Transverse colon (tissue), 4 donors: ENCODE measurements around the gene SPACA6. TPM values are rescaled to one million over a fixed set of nuclear protein-coding genes. Genes with fewer than 3 reads are reported as not detected.

ENCODE experiments used
- DNase-seq: peaks from one replicate; pipeline ENCODE4 v3.0.0-alpha.2; 2019
- H3K27ac ChIP-seq, 4 donors: fragments of 200-600 bp; sonication (generic); 2 replicates each; pipeline ENCODE4 v1.5.1; 2016 to 2018; ENCODE audit warnings: inconsistent platforms in 4 of 4
- H3K27me3 ChIP-seq: fragments of 200-600 bp; sonication (generic); 2 replicates; pipeline ENCODE4 v1.5.1; 2017; ENCODE audit warnings: inconsistent platforms
- H3K36me3 ChIP-seq, 4 donors: fragments of 200-600 bp; sonication (generic); 2 replicates each; pipeline ENCODE4 v1.5.1; 2017 to 2019; ENCODE audit warnings: inconsistent platforms in 4 of 4
- H3K4me1 ChIP-seq, 4 donors: fragments of 200-600 bp; sonication (generic); 2 replicates each; pipeline ENCODE4 v1.5.1; 2017 to 2020; ENCODE audit warnings: inconsistent platforms in 4 of 4
- H3K4me3 ChIP-seq, 4 donors: fragments of 200-600 bp; sonication (generic); 1 replicate in 1 of 4; 2 replicates in 3 of 4; pipeline versions ENCODE4 v1.5.1 to v1.6.1; 2017 to 2019; ENCODE audit warnings: inconsistent platforms in 4 of 4
- H3K9me3 ChIP-seq, 2 donors: fragments of 200-600 bp; sonication (generic); 2 replicates each; pipeline ENCODE4 v1.5.1; 2017 to 2019; ENCODE audit warnings: inconsistent platforms in 2 of 2
- EP300 ChIP-seq: sonication (generic); formaldehyde crosslinking; IDR thresholded peaks from one replicate; pipeline ENCODE4 v1.6.1; 2017; ENCODE audit warnings: antibody characterized with exemption, low read depth
- POLR2A ChIP-seq: fragments of 450-650 bp; IDR thresholded peaks from one replicate; pipeline ENCODE4 v1.6.1; 2016; ENCODE audit warnings: antibody characterized with exemption, mild to moderate bottlenecking, moderate library complexity
- POLR2AphosphoS5 ChIP-seq, 3 donors: sonication (generic); formaldehyde crosslinking; IDR thresholded peaks; one replicate each; pipeline ENCODE4 v1.6.1; 2016; ENCODE audit warnings: antibody characterized with exemption in 3 of 3
- WGBS, 2 donors: methylation state at CpG; one replicate each; pipeline ENCODE4 v1.1.5; 2018; ENCODE audit warnings: low coverage in 1 of 2; 5-methylcytosine and 5-hydroxymethylcytosine counted together
- in situ Hi-C, 4 donors: fragments of 200-750 bp; cut with MboI; loops; one replicate each; pipeline versions ENCODE4 v1.15.0 to v1.15.1; 2017; ENCODE audit warnings: low sequenced_read_pairs in 3 of 4, low pct_ligation_motif_present in 1 of 4, low pct_unique_long_range_greater_than_20kb in 1 of 4
- intact Hi-C: fragments of 100-400 bp; cut with DNase I; formaldehyde crosslinking; loops from one replicate; pipeline ENCODE4 v1.15.1; 2023; ENCODE audit warnings: low total_unique reads
- total RNA-seq, 4 donors: library from RNA; depleted of rRNA; stranded (reverse); fragments of >200 nt; gene quantifications; one replicate each; pipeline ENCODE4 v1.1.0, GENCODE V29; 2016
- TF ChIP-seq, protein P1 (sequence below), 5 experiments: fragments of 200-600 bp in 3 of 5; fragments of 450-650 bp in 2 of 5; sonication (generic) in 3 of 5; IDR thresholded peaks; 1 replicate in 2 of 5; 2 replicates in 3 of 5; pipeline ENCODE4 v1.5.1; 2016 to 2017; ENCODE audit warnings: antibody characterized with exemption in 5 of 5, inconsistent platforms in 3 of 5, mild to moderate bottlenecking in 2 of 5, moderate library complexity in 1 of 5

The SPACA6 gene
- total RNA-seq, 4 donors from 2014 or later, result 2.3 to 25.1 (median 12.4) TPM

GRCh38 chr19:51706296-51706695, 13.2 kb downstream of the SPACA6 start:
- Histone ChIP-seq H3K4me3 (no peak overlapping the region), H3K36me3 (no peaks in the 10 kb centered on the region), H3K4me1 (peaks cover 13 to 36% (median 25%) of the 10 kb centered on the region in 4 donors), H3K27me3 (no peaks in the 10 kb centered on the region), H3K9me3 (no peaks in the 10 kb centered on the region), H3K27ac (no peak overlapping the region)
- in situ Hi-C loops, result no loop called here
- WGBS, 2 donors, result 100% methylated on average over 2 to 4 of the region's 4 CpGs
- TF ChIP-seq, protein P1, sequence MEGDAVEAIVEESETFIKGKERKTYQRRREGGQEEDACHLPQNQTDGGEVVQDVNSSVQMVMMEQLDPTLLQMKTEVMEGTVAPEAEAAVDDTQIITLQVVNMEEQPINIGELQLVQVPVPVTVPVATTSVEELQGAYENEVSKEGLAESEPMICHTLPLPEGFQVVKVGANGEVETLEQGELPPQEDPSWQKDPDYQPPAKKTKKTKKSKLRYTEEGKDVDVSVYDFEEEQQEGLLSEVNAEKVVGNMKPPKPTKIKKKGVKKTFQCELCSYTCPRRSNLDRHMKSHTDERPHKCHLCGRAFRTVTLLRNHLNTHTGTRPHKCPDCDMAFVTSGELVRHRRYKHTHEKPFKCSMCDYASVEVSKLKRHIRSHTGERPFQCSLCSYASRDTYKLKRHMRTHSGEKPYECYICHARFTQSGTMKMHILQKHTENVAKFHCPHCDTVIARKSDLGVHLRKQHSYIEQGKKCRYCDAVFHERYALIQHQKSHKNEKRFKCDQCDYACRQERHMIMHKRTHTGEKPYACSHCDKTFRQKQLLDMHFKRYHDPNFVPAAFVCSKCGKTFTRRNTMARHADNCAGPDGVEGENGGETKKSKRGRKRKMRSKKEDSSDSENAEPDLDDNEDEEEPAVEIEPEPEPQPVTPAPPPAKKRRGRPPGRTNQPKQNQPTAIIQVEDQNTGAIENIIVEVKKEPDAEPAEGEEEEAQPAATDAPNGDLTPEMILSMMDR (IDR thresholded peaks at IDR 0.05), result no peak
- TF ChIP-seq POLR2AphosphoS5 (IDR thresholded peaks at IDR 0.05) (no peak), EP300 (no peak), POLR2A (no peak)
- intact Hi-C loops, result no loop called here
- no peak for DNase-seq

DNA sequence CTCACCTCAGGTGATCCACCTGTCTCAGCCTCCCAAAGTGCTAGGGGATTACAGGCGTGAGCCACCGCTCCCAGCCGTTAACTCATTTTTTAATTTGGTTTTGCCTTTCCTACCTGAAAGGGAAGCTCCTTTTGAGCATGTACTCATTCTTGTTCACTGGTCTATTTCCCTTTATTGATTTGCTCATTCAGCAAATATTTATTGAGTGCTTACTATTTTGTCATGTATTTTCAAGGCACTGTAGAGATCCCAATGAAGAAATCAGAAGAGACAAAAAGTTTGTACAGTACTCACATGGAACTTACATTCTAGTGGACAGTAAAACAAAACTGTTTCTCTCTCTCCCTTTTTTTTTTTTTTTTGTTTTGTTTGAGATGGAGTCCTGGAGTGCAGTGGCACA, 13.8 kb downstream of the SPACA6 start:
- Histone ChIP-seq H3K27me3 (no peaks in the 10 kb centered on the region), H3K4me1 (peaks cover 13 to 33% (median 23%) of the 10 kb centered on the region in 4 donors), H3K4me3 (no peak overlapping the region), H3K9me3 (no peaks in the 10 kb centered on the region), H3K36me3 (no peaks in the 10 kb centered on the region), H3K27ac (no peak overlapping the region)
- intact Hi-C loops, result no loop called here
- no peak for TF ChIP-seq POLR2AphosphoS5 (IDR thresholded peaks at IDR 0.05)
- no peak for TF ChIP-seq POLR2A
- no peak for TF ChIP-seq EP300
- TF ChIP-seq, protein P1 (IDR thresholded peaks at IDR 0.05), result no peak
- in situ Hi-C loops, result no loop called here
- 95 to 98% methylated on average over 3 of the region's 3 CpGs for WGBS, 2 donors
- no peak for DNase-seq

DNA sequence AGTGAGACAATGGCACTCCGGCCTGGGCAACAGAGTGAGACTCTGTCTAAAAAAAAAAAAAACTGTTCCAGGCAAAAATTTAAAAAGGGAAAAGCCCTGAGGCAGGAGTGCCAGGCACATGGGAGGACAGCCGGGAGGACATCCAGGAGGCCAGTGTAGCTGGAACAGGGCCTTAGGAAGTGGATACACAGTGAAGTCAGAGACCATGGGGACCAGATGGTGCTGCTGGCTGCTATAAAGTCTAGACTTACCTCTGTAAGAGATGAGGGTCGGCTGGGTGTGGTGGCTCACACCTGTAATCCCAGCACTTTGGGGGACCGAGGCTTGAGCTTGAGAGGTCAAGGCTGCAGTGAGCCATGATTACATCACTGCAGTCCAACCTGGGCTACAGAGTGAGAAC, 15.7 kb downstream of the SPACA6 start:
- TF ChIP-seq, protein P1 (IDR thresholded peaks at IDR 0.05), result no peak
- no peak for TF ChIP-seq POLR2AphosphoS5 (IDR thresholded peaks at IDR 0.05)
- TF ChIP-seq EP300, result no peak
- no peak for TF ChIP-seq POLR2A
- intact Hi-C loops (no loop called here), in situ Hi-C loops (no loop called here)
- no peaks in the 10 kb centered on the region for H3K27me3 ChIP-seq
- no peak overlapping the region for H3K27ac ChIP-seq
- H3K36me3 ChIP-seq, result no peaks in the 10 kb centered on the region
- 81 to 100% methylated on average over 1 to 4 of the region's 4 CpGs for WGBS, 2 donors
- no peaks in the 10 kb centered on the region for H3K9me3 ChIP-seq
- H3K4me1 ChIP-seq, result peaks cover 7 to 14% (median 9%) of the 10 kb centered on the region in 4 donors
- H3K4me3 ChIP-seq, result no peak overlapping the region
- no peak for DNase-seq

DNA sequence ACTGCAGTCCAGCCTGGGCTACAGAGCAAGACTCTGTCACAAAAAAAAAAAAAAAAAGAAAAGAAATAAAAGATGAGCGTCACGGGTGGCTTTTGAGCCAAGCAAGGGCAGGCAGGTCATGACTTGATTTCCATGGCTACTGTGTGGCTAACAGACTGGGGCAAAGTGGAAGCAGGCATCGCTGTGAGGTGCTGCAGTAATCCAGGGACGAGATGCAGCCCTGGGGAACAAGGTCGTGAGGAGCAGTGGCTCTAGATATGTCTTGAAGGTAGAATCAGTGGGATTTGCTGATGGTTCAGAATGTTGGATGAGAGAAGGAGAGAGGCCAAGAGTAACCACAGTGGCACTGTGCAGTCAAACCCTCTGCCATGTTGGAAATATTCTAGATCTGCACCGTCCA, 16.4 kb downstream of the SPACA6 start:
- peaks cover 6 to 9% (median 8%) of the 10 kb centered on the region in 4 donors for H3K4me1 ChIP-seq
- H3K27ac ChIP-seq, result no peak overlapping the region
- WGBS, 2 donors, result 58 to 75% methylated on average over 4 to 6 of the region's 6 CpGs
- no peak for DNase-seq
- H3K4me3 ChIP-seq, result no peak overlapping the region
- TF ChIP-seq POLR2A (no peak), POLR2AphosphoS5 (IDR thresholded peaks at IDR 0.05) (no peak), EP300 (no peak)
- TF ChIP-seq, protein P1 (IDR thresholded peaks at IDR 0.05), result no peak
- no peaks in the 10 kb centered on the region for H3K36me3 ChIP-seq
- in situ Hi-C loops (no loop called here), intact Hi-C loops (no loop called here)
- H3K9me3 ChIP-seq, result no peaks in the 10 kb centered on the region
- H3K27me3 ChIP-seq, result no peaks in the 10 kb centered on the region
